ENCODE measurements around the gene WRAP73. TPM values are rescaled to one million over a fixed set of nuclear protein-coding genes. Genes with fewer than 3 reads are reported as not detected.
A peak's percentile ranks its signal among the peaks of the same experiment; 100 is the strongest.

The WRAP73 gene
- total and polyA plus RNA-seq, 2 experiments from 2014 or later: 16.9 to 20.2 TPM

DNA sequence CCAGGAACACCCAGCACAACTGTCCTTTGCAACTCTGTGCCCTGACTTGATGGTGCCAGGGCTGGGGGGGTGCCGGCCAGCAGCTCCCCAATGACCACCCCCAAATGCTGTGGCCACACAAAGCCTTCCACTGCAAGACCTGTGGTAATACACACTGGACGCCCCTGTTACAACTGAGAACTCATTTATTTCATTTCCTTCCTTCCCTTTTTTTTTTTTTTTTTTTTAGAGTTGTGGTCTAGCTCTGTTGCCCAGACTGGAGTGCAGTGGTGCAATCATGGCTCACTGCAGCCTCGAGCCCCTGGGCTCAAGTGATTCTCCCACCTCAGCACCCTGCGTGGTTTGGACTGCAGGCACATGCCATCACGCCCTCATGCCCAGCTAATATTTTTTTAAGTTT is 27.6 kb upstream of the WRAP73 start:
- in situ Hi-C loops (cut with MboI): no loop called here
- Histone ChIP-seq H3K9me3 (ENCODE audit: low read depth) (no peaks in the 10 kb centered on the region), H3K4me1 (ENCODE audit: insufficient read depth) (no peaks in the 10 kb centered on the region), H3K4me2 (ENCODE audit: unreplicated experiment) (no peak overlapping the region), H3K79me2 (ENCODE audit: insufficient read depth) (no peaks in the 10 kb centered on the region), H3F3A (ENCODE audit: insufficient read depth) (no peaks in the 10 kb centered on the region), H3K27me3 (replicated peaks; ENCODE audit: insufficient read depth) (peaks cover 9% of the 10 kb centered on the region; the same call in 1 of the 2 replicates), H2AFZ (no peak overlapping the region), H3K9me2 (ENCODE audit: insufficient read depth) (no peaks in the 10 kb centered on the region), H3K4me3 (no peak overlapping the region), H4K20me1 (ENCODE audit: insufficient read depth) (no peaks in the 10 kb centered on the region), H3K36me3 (ENCODE audit: low read depth) (no peaks in the 10 kb centered on the region), H3K27ac (no peak overlapping the region), H3K9ac (no peak overlapping the region)
- no peak for TF ChIP-seq EZH2 (IDR thresholded peaks at IDR 0.05; ENCODE audit: insufficient read depth, poor library complexity, severe bottlenecking)
- no peak for TF ChIP-seq EZH2phosphoT487 (IDR thresholded peaks at IDR 0.05; ENCODE audit: insufficient read depth, low read depth)
- DNase-seq: no peak
- 48 to 50% methylated on average over 5 of the region's 5 CpGs for WGBS, 2 experiments (ENCODE audit: low coverage in 1 of 2, low lambda C conversion rate in 2 of 2, missing lambda C conversion rate in 2 of 2)

DNA sequence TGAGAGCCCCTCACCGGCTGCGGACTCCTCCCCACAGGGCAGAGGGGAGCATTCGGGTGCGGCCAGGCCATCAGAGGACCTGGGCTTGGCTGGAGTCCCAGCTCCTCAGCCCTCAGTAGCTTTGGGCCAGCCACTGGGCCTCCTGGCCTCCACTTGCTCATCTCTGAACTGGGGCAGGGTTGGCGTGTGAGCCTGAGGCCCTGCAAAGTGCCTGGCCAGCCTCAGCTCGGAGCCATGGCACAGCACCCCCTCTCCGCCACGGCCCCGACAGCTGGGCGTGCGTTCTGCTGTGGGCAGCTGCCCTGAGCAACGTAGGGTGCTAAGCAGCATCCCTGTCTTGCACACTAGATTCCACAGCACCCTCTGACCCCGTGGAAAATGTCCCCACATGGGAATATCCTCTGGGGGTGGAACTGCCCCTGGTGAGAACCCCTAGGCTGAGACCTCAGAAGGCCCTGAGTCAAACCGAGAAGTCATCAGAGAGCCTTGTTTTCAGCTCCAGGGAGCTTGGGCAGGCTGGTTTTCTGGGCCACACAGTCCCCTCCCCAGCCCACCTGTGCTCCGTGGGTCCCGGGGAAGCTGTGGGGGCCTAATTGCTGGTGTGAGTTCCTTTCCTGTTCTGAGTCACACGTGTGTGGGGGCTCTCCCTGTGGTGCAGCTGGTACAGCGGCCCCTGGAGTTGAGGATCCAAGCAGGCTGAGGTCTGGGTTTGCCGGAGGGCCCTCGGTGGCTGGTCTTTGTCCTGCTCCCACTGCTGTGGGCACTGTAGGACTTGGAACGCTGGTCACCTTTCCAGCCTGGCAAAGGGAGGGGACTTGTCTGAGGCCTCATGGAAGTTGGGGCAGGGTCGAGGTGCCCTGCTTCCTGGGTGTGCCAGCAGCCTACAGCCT is 26.9 kb upstream of the WRAP73 start:
- Histone ChIP-seq H3K79me2 (ENCODE audit: insufficient read depth) (no peaks in the 10 kb centered on the region), H3K4me1 (ENCODE audit: insufficient read depth) (no peaks in the 10 kb centered on the region), H3K9me2 (ENCODE audit: insufficient read depth) (no peaks in the 10 kb centered on the region), H3K36me3 (ENCODE audit: low read depth) (no peaks in the 10 kb centered on the region), H3K4me2 (ENCODE audit: unreplicated experiment) (no peak overlapping the region), H3K9me3 (ENCODE audit: low read depth) (no peaks in the 10 kb centered on the region), H3K4me3 (no peak overlapping the region), H3K27me3 (replicated peaks; ENCODE audit: insufficient read depth) (peaks cover 9% of the 10 kb centered on the region; the same call in 1 of the 2 replicates), H4K20me1 (ENCODE audit: insufficient read depth) (no peaks in the 10 kb centered on the region), H2AFZ (no peak overlapping the region), H3F3A (ENCODE audit: insufficient read depth) (no peaks in the 10 kb centered on the region), H3K27ac (no peak overlapping the region), H3K9ac (no peak overlapping the region)
- in situ Hi-C loops (cut with MboI): no loop called here
- TF ChIP-seq EZH2phosphoT487 (IDR thresholded peaks at IDR 0.05; ENCODE audit: insufficient read depth, low read depth) (no peak), EZH2 (IDR thresholded peaks at IDR 0.05; ENCODE audit: insufficient read depth, poor library complexity, severe bottlenecking) (no peak)
- WGBS, 2 experiments (ENCODE audit: low coverage in 1 of 2, low lambda C conversion rate in 2 of 2, missing lambda C conversion rate in 2 of 2): 73 to 74% methylated on average over 19 to 22 of the region's 22 CpGs
- no peak for DNase-seq

DNA sequence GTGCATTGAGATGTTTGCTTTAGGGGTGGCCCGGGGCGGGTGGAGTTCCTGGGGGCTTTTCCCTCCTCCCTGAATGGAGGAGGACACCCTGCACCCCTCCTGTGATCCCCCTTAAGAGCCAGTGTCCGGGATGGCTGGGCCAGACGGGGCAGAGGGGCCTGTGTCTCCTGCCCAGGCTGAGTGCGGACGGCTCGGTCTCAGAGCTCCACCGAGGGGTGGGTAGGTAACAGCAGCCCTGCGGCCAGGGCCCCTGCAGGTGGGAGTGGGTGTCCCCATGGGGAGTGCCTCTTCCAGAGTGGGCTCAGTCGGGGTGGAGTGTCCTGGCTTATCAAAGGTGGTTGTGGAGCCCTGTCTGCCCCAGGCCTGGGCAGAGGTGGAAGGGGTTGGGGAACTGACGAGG is 25.5 kb upstream of the WRAP73 start:
- in situ Hi-C loops (cut with MboI): no loop called here
- no peak for DNase-seq
- H3K4me2 ChIP-seq (ENCODE audit: unreplicated experiment): no peak overlapping the region
- H3K27me3 ChIP-seq (replicated peaks; ENCODE audit: insufficient read depth): peaks cover 9% of the 10 kb centered on the region; the same call in 1 of the 2 replicates
- no peaks in the 10 kb centered on the region for H3K36me3 ChIP-seq (ENCODE audit: low read depth)
- no peak overlapping the region for H3K9ac ChIP-seq
- 73 to 78% methylated on average over 10 to 11 of the region's 11 CpGs for WGBS, 2 experiments (ENCODE audit: low coverage in 1 of 2, low lambda C conversion rate in 2 of 2, missing lambda C conversion rate in 2 of 2)
- TF ChIP-seq EZH2 (IDR thresholded peaks at IDR 0.05; ENCODE audit: insufficient read depth, poor library complexity, severe bottlenecking) (no peak), EZH2phosphoT487 (IDR thresholded peaks at IDR 0.05; ENCODE audit: insufficient read depth, low read depth) (no peak)
- no peaks in the 10 kb centered on the region for H4K20me1 ChIP-seq (ENCODE audit: insufficient read depth)
- H3K9me2 ChIP-seq (ENCODE audit: insufficient read depth): no peaks in the 10 kb centered on the region
- no peaks in the 10 kb centered on the region for H3F3A ChIP-seq (ENCODE audit: insufficient read depth)
- no peaks in the 10 kb centered on the region for H3K9me3 ChIP-seq (ENCODE audit: low read depth)
- H3K4me1 ChIP-seq (ENCODE audit: insufficient read depth): no peaks in the 10 kb centered on the region
- no peak overlapping the region for H3K27ac ChIP-seq
- no peaks in the 10 kb centered on the region for H3K79me2 ChIP-seq (ENCODE audit: insufficient read depth)
- no peak overlapping the region for H3K4me3 ChIP-seq
- H2AFZ ChIP-seq: no peak overlapping the region

DNA sequence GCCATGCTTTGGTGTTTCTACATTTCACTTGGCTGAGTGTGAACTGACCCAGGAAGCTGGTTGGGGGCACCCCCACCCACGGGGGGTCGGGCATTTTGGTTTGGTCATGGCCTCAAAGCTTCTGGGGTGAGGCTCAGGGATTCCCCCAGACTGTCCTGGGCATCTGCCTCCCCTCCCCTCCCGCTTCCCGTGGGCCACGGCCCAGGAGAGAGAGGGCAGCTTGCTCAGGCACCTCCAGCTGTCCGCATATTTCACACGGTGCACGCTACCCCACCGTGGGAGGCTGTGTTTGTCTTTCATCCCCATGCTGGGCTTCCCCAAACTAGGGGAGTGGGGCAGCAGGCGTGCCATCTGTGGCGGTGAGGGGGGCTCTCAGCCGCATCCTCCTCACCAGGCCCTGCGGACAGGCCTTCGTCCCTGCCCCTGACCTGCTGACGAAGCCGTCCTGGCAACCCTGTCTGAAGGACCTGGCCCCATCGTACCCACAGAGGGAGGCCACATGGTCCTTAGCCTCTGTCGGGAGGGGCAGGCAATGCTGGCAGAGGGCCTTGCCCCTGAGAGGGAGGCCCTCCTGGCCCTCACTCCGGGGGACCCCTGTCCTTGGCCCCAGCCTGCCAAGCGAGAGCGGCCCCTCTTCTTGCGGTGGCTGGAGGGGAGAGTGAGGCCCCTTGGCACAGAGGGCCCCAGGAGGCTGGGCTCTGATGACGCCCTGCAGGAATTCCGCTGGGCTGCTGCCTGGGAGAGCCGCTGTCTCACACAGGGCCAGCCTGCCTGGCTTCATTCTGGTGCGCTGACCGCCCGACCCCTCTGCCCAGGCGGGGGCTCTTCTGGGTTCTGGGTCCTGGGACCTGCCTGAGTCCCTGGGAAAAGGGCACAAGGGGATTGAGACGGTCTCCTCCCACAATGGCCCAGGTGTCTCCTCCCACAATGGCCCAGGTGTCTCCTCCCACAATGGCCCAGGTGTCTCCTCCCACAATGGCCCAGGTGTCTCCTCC is 24.5 kb upstream of the WRAP73 start:
- peak; percentile 45 for DNase-seq
- WGBS, 2 experiments (ENCODE audit: low coverage in 1 of 2, low lambda C conversion rate in 2 of 2, missing lambda C conversion rate in 2 of 2): 30 to 33% methylated on average over 25 to 28 of the region's 30 CpGs
- H3K4me3 ChIP-seq: no peak overlapping the region
- H3K79me2 ChIP-seq (ENCODE audit: insufficient read depth): no peaks in the 10 kb centered on the region
- H3K4me2 ChIP-seq (ENCODE audit: unreplicated experiment): no peak overlapping the region
- H3F3A ChIP-seq (ENCODE audit: insufficient read depth): no peaks in the 10 kb centered on the region
- no peak overlapping the region for H3K9ac ChIP-seq
- H3K27me3 ChIP-seq (replicated peaks; ENCODE audit: insufficient read depth): peaks cover 2% of the 10 kb centered on the region; the same call in 1 of the 2 replicates
- no peak overlapping the region for H3K27ac ChIP-seq
- TF ChIP-seq EZH2 (IDR thresholded peaks at IDR 0.05; ENCODE audit: insufficient read depth, poor library complexity, severe bottlenecking) (no peak), EZH2phosphoT487 (IDR thresholded peaks at IDR 0.05; ENCODE audit: insufficient read depth, low read depth) (no peak)
- in situ Hi-C loops (cut with MboI): no loop called here
- no peaks in the 10 kb centered on the region for H3K4me1 ChIP-seq (ENCODE audit: insufficient read depth)
- no peaks in the 10 kb centered on the region for H3K9me3 ChIP-seq (ENCODE audit: low read depth)
- no peak overlapping the region for H2AFZ ChIP-seq
- H4K20me1 ChIP-seq (ENCODE audit: insufficient read depth): no peaks in the 10 kb centered on the region
- H3K9me2 ChIP-seq (ENCODE audit: insufficient read depth): no peaks in the 10 kb centered on the region
- no peaks in the 10 kb centered on the region for H3K36me3 ChIP-seq (ENCODE audit: low read depth)

Measured in GM23248 (cell line).